ENCODE results near the gene C15orf40. TPM values are rescaled to one million over a fixed set of nuclear protein-coding genes. Genes with fewer than 3 reads are reported as not detected.

C15orf40 gene
- total and polyA plus RNA-seq, 4 donors: 7.3 to 25.2 (median 11.3) TPM

DNA sequence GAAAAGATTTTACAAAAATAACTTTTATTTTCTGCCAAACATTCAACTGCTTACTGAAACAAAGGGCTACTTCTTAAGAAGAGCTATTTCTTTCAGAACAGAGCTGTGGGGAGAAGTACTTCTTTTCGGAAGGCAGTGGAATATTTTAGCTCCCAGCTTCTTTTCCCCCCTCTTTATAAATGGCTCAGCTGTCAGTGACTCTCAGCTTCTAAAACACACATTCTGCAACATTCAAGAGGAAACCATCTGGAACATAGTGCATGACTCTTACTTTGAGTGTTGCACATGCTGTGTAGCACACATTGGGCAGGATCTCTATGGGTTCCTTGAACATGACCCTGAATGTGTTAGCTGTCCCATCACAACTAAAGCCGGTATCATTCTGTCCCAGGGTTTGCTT lies 7.0 kb upstream of the C15orf40 start:
- H3K27ac ChIP-seq (ENCODE audit: low read depth in 1 of 2, low read length in 2 of 2): no peak overlapping the region
- no peaks in the 10 kb centered on the region for H3K4me1 ChIP-seq (ENCODE audit: control insufficient read depth in 4 of 4, insufficient read depth in 4 of 4, low read length in 3 of 4)
- H3K9ac ChIP-seq (ENCODE audit: low read depth in 1 of 2, low read length in 2 of 2): no peak overlapping the region
- no peak overlapping the region for H3K4me3 ChIP-seq (ENCODE audit: low read depth in 1 of 3, low read length in 3 of 3)
- no peaks in the 10 kb centered on the region for H3K27me3 ChIP-seq (ENCODE audit: control insufficient read depth in 4 of 4, insufficient read depth in 4 of 4, low read length in 3 of 4)
- no peaks in the 10 kb centered on the region for H3K9me3 ChIP-seq (ENCODE audit: control insufficient read depth in 4 of 4, low read length in 3 of 4)
- WGBS: 98% methylated on average over 2 of the region's 2 CpGs
- TF ChIP-seq NR2F2 (IDR thresholded peaks at IDR 0.05) (no peak), HNF4G (IDR thresholded peaks at IDR 0.05) (no peak), FOXA2 (IDR thresholded peaks at IDR 0.05) (no peak), RAD21 (IDR thresholded peaks at IDR 0.05) (no peak), RXRA (IDR thresholded peaks at IDR 0.05) (no peak), YY1 (IDR thresholded peaks at IDR 0.05) (no peak), SP1 (IDR thresholded peaks at IDR 0.05) (no peak), HNF4A (conservative IDR thresholded peaks at IDR 0.05) (no peak), JUND (IDR thresholded peaks at IDR 0.05) (no peak), GABPA (IDR thresholded peaks at IDR 0.05 in 1 of 2, conservative IDR thresholded peaks at IDR 0.05 in 1 of 2) (no peak), TAF1 (conservative IDR thresholded peaks at IDR 0.05) (no peak), EGR1 (IDR thresholded peaks at IDR 0.05; ENCODE audit: low read depth in 2 of 2) (no peak), FOXA1 (IDR thresholded peaks at IDR 0.05) (no peak)
- TF ChIP-seq, protein P1, sequence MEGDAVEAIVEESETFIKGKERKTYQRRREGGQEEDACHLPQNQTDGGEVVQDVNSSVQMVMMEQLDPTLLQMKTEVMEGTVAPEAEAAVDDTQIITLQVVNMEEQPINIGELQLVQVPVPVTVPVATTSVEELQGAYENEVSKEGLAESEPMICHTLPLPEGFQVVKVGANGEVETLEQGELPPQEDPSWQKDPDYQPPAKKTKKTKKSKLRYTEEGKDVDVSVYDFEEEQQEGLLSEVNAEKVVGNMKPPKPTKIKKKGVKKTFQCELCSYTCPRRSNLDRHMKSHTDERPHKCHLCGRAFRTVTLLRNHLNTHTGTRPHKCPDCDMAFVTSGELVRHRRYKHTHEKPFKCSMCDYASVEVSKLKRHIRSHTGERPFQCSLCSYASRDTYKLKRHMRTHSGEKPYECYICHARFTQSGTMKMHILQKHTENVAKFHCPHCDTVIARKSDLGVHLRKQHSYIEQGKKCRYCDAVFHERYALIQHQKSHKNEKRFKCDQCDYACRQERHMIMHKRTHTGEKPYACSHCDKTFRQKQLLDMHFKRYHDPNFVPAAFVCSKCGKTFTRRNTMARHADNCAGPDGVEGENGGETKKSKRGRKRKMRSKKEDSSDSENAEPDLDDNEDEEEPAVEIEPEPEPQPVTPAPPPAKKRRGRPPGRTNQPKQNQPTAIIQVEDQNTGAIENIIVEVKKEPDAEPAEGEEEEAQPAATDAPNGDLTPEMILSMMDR (IDR thresholded peaks at IDR 0.05; ENCODE audit: low read depth, low read length, missing input control): no peak
- TF ChIP-seq, protein P2, sequence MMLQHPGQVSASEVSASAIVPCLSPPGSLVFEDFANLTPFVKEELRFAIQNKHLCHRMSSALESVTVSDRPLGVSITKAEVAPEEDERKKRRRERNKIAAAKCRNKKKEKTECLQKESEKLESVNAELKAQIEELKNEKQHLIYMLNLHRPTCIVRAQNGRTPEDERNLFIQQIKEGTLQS (IDR thresholded peaks at IDR 0.05): no peak
- TF ChIP-seq, protein P3, sequence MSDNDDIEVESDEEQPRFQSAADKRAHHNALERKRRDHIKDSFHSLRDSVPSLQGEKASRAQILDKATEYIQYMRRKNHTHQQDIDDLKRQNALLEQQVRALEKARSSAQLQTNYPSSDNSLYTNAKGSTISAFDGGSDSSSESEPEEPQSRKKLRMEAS (IDR thresholded peaks at IDR 0.05): no peak
- TF ChIP-seq, protein P4, sequence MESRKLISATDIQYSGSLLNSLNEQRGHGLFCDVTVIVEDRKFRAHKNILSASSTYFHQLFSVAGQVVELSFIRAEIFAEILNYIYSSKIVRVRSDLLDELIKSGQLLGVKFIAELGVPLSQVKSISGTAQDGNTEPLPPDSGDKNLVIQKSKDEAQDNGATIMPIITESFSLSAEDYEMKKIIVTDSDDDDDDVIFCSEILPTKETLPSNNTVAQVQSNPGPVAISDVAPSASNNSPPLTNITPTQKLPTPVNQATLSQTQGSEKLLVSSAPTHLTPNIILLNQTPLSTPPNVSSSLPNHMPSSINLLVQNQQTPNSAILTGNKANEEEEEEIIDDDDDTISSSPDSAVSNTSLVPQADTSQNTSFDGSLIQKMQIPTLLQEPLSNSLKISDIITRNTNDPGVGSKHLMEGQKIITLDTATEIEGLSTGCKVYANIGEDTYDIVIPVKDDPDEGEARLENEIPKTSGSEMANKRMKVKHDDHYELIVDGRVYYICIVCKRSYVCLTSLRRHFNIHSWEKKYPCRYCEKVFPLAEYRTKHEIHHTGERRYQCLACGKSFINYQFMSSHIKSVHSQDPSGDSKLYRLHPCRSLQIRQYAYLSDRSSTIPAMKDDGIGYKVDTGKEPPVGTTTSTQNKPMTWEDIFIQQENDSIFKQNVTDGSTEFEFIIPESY (IDR thresholded peaks at IDR 0.05): no peak
- peaks cover 2 to 32% (median 14%) of the 10 kb centered on the region in 4 donors for H3K36me3 ChIP-seq (ENCODE audit: control insufficient read depth in 4 of 4, insufficient read depth in 3 of 4, low read depth in 1 of 4, low read length in 3 of 4)
- DNase-seq (ENCODE audit: low spot score): no peak

DNA sequence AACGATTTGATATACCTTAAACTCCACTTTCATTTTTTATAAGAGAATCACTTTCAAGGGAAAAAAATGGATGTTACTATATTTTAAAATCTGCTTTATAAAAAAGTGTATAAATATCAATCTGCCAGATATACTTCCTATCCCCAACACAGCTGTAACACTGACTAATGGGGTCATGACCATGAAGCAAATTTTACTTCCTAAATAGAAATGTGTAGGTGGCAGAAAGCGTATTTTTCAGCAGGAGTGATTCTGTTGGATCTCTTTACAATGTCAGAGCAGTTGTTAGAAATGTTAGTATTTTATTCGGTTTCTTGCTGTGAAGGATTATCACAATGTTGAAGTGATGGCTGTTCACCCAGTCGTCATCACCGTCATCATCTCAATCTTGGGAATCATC lies 5.5 kb upstream of the C15orf40 start:
- no peak for DNase-seq (ENCODE audit: low spot score)
- H3K36me3 ChIP-seq (ENCODE audit: control insufficient read depth in 4 of 4, insufficient read depth in 3 of 4, low read depth in 1 of 4, low read length in 3 of 4): peaks cover 2 to 32% (median 14%) of the 10 kb centered on the region in 4 donors
- no peak overlapping the region for H3K27ac ChIP-seq (ENCODE audit: low read depth in 1 of 2, low read length in 2 of 2)
- TF ChIP-seq HNF4G (IDR thresholded peaks at IDR 0.05) (no peak), FOXA1 (IDR thresholded peaks at IDR 0.05) (no peak), SP1 (IDR thresholded peaks at IDR 0.05) (no peak), NR2F2 (IDR thresholded peaks at IDR 0.05) (no peak), RAD21 (IDR thresholded peaks at IDR 0.05) (no peak), TAF1 (conservative IDR thresholded peaks at IDR 0.05) (no peak), HNF4A (conservative IDR thresholded peaks at IDR 0.05) (no peak), JUND (IDR thresholded peaks at IDR 0.05) (no peak)
- TF ChIP-seq, protein P2 (IDR thresholded peaks at IDR 0.05): no peak
- 92% methylated on average over 5 of the region's 5 CpGs for WGBS
- no peaks in the 10 kb centered on the region for H3K9me3 ChIP-seq (ENCODE audit: control insufficient read depth in 4 of 4, low read length in 3 of 4)
- H3K4me1 ChIP-seq (ENCODE audit: control insufficient read depth in 4 of 4, insufficient read depth in 4 of 4, low read length in 3 of 4): peaks cover 0 to 5% (median 3%) of the 10 kb centered on the region in 4 donors
- H3K27me3 ChIP-seq (ENCODE audit: control insufficient read depth in 4 of 4, insufficient read depth in 4 of 4, low read length in 3 of 4): no peaks in the 10 kb centered on the region
- H3K9ac ChIP-seq (ENCODE audit: low read depth in 1 of 2, low read length in 2 of 2): no peak overlapping the region
- no peak overlapping the region for H3K4me3 ChIP-seq (ENCODE audit: low read depth in 1 of 3, low read length in 3 of 3)

Data from liver (tissue), 9 donors.